ENCODE data around the gene AMMECR1L. TPM values are rescaled to one million over a fixed set of nuclear protein-coding genes. Genes with fewer than 3 reads are reported as not detected.

The AMMECR1L gene
- total RNA-seq, 1 donor from 2014 or later: 29.7 TPM

- Histone ChIP-seq H3K27me3 (ENCODE audit: control insufficient read depth, insufficient read depth, low read length) (no peaks in the 10 kb centered on the region), H3K4me3 (ENCODE audit: low read depth, low read length) (no peak overlapping the region), H3K36me3 (ENCODE audit: control insufficient read depth, insufficient read depth, low read length) (peaks cover 1% of the 10 kb centered on the region)
- TF ChIP-seq, protein P1, sequence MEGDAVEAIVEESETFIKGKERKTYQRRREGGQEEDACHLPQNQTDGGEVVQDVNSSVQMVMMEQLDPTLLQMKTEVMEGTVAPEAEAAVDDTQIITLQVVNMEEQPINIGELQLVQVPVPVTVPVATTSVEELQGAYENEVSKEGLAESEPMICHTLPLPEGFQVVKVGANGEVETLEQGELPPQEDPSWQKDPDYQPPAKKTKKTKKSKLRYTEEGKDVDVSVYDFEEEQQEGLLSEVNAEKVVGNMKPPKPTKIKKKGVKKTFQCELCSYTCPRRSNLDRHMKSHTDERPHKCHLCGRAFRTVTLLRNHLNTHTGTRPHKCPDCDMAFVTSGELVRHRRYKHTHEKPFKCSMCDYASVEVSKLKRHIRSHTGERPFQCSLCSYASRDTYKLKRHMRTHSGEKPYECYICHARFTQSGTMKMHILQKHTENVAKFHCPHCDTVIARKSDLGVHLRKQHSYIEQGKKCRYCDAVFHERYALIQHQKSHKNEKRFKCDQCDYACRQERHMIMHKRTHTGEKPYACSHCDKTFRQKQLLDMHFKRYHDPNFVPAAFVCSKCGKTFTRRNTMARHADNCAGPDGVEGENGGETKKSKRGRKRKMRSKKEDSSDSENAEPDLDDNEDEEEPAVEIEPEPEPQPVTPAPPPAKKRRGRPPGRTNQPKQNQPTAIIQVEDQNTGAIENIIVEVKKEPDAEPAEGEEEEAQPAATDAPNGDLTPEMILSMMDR (IDR thresholded peaks at IDR 0.05; ENCODE audit: insufficient read depth, low read length, poor library complexity, severe bottlenecking): no peak
- no peak for DNase-seq (ENCODE audit: low read depth)
Measured at GRCh38 chr2:127872354-127872753, 13.4 kb downstream of the AMMECR1L start.

DNA sequence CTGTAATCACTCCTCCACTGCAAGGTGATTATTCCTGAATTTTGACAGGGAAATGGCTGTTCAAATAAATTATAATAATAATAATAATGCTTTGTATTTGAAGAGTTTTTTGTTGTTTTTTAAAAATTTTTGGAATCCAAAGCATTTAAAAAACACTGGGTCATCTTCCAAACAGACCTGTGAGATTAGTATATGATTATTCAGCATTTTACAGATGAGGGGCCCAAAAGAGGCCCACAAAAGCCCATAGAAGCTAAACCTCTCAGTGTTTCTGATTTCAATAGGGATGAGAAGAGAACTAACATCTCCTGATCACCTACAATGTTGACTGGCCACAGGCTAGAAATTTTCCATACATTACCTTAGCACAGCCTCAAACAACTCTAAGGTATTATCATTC is 19.8 kb downstream of the AMMECR1L start:
- Histone ChIP-seq H3K27me3 (ENCODE audit: control insufficient read depth, insufficient read depth, low read length) (no peaks in the 10 kb centered on the region), H3K36me3 (ENCODE audit: control insufficient read depth, insufficient read depth, low read length) (peaks cover 3% of the 10 kb centered on the region), H3K4me3 (ENCODE audit: low read depth, low read length) (no peak overlapping the region)
- TF ChIP-seq, protein P1 (IDR thresholded peaks at IDR 0.05; ENCODE audit: insufficient read depth, low read length, poor library complexity, severe bottlenecking): no peak
- DNase-seq (ENCODE audit: low read depth): no peak

GRCh38 chr2:127864877-127865276 is 20.9 kb downstream of the AMMECR1L start:
- no peak overlapping the region for H3K4me3 ChIP-seq (ENCODE audit: low read depth, low read length)
- DNase-seq (ENCODE audit: low read depth): no peak
- H3K27me3 ChIP-seq (ENCODE audit: control insufficient read depth, insufficient read depth, low read length): no peaks in the 10 kb centered on the region
- TF ChIP-seq, protein P1 (IDR thresholded peaks at IDR 0.05; ENCODE audit: insufficient read depth, low read length, poor library complexity, severe bottlenecking): peak; percentile 14
- peaks cover 3% of the 10 kb centered on the region for H3K36me3 ChIP-seq (ENCODE audit: control insufficient read depth, insufficient read depth, low read length)

- Histone ChIP-seq H3K27me3 (ENCODE audit: control insufficient read depth, insufficient read depth, low read length) (no peaks in the 10 kb centered on the region), H3K4me3 (ENCODE audit: low read depth, low read length) (no peak overlapping the region), H3K36me3 (ENCODE audit: control insufficient read depth, insufficient read depth, low read length) (peaks cover 2% of the 10 kb centered on the region)
- TF ChIP-seq, protein P1 (IDR thresholded peaks at IDR 0.05; ENCODE audit: insufficient read depth, low read length, poor library complexity, severe bottlenecking): no peak
- DNase-seq (ENCODE audit: low read depth): no peak
Measured at GRCh38 chr2:127862228-127862627, 23.5 kb downstream of the AMMECR1L start.

DNA sequence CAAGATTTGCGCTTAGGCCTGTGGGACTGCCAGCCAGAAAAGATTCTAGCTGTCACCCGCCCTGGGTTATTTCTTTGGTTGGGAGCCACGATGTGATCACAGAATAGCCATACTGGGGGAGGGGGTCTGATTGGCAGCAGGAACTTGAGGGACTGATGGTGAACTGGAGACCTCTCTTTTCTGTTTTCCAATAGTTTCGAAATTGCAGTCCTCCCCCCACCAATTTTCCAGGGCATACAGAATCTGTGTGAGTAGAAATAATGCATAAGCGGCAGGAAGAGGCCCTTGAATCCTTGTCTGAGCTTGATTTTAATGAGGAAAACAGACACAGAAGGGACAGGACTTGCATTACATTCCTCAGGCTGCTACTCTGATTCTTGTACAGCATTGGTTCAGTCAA is 25.6 kb downstream of the AMMECR1L start:
- no peaks in the 10 kb centered on the region for H3K27me3 ChIP-seq (ENCODE audit: control insufficient read depth, insufficient read depth, low read length)
- H3K36me3 ChIP-seq (ENCODE audit: control insufficient read depth, insufficient read depth, low read length): peaks cover 2% of the 10 kb centered on the region
- H3K4me3 ChIP-seq (ENCODE audit: low read depth, low read length): no peak overlapping the region
- TF ChIP-seq, protein P1 (IDR thresholded peaks at IDR 0.05; ENCODE audit: insufficient read depth, low read length, poor library complexity, severe bottlenecking): no peak
- no peak for DNase-seq (ENCODE audit: low read depth)

DNA sequence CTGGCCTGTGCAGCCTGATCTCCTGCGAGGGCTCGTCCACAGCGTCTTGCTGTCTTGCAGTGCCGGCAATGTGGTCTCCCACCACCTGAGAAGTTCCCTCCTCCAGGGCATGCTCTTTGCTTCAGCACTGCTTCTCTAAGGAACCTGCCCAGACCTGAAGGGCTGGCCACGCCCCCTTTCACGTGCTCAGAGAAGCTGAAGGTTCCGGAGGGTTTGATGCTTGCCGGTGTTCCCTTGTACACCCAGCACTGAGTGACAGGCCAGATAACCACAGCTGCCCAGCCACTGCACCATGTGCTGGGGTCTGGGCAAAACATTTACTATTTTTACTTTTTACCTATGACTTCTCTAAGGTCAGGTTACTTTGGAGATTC is 26.1 kb downstream of the AMMECR1L start:
- no peak overlapping the region for H3K4me3 ChIP-seq (ENCODE audit: low read depth, low read length)
- TF ChIP-seq, protein P1 (IDR thresholded peaks at IDR 0.05; ENCODE audit: insufficient read depth, low read length, poor library complexity, severe bottlenecking): no peak
- no peaks in the 10 kb centered on the region for H3K27me3 ChIP-seq (ENCODE audit: control insufficient read depth, insufficient read depth, low read length)
- no peak for DNase-seq (ENCODE audit: low read depth)
- peaks cover 2% of the 10 kb centered on the region for H3K36me3 ChIP-seq (ENCODE audit: control insufficient read depth, insufficient read depth, low read length)
